ENCODE data around the gene FLRT3. TPM values are rescaled to one million over a fixed set of nuclear protein-coding genes. Genes with fewer than 3 reads are reported as not detected.

Gene FLRT3
- total and polyA plus RNA-seq, 2 experiments from 2014 or later = 0.17 to 0.45 TPM

DNA sequence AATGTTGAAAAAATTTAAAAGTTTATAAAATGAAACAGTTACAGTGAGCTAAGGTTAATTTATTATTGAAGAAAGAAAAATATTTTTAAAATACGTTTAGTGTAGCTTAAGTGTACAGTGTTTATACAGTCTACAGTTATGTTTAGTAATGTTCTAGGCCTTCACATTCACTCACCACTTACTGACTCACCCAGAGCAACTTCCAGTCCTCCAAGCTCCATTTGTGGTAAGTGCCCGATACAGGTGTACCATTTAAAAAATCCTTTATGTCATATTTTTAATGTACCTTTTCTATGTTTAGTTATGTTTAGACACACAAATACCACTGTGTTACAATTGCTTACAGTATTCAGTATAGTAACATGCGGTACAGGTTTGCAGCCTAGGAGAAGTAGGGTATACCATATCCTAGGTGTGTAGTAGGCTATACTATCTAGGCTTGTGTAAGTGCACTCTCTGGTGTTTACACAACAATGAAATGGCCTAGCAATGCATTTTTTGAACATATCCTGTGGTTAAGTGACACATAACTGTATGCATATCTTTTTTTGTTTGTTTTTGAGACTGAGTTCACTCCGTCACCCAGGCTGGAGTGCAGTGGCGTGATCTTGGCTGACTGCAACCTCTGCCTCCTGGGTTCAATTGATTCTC lies 26.3 kb downstream of the FLRT3 start (continued):
- TF ChIP-seq, protein P1, sequence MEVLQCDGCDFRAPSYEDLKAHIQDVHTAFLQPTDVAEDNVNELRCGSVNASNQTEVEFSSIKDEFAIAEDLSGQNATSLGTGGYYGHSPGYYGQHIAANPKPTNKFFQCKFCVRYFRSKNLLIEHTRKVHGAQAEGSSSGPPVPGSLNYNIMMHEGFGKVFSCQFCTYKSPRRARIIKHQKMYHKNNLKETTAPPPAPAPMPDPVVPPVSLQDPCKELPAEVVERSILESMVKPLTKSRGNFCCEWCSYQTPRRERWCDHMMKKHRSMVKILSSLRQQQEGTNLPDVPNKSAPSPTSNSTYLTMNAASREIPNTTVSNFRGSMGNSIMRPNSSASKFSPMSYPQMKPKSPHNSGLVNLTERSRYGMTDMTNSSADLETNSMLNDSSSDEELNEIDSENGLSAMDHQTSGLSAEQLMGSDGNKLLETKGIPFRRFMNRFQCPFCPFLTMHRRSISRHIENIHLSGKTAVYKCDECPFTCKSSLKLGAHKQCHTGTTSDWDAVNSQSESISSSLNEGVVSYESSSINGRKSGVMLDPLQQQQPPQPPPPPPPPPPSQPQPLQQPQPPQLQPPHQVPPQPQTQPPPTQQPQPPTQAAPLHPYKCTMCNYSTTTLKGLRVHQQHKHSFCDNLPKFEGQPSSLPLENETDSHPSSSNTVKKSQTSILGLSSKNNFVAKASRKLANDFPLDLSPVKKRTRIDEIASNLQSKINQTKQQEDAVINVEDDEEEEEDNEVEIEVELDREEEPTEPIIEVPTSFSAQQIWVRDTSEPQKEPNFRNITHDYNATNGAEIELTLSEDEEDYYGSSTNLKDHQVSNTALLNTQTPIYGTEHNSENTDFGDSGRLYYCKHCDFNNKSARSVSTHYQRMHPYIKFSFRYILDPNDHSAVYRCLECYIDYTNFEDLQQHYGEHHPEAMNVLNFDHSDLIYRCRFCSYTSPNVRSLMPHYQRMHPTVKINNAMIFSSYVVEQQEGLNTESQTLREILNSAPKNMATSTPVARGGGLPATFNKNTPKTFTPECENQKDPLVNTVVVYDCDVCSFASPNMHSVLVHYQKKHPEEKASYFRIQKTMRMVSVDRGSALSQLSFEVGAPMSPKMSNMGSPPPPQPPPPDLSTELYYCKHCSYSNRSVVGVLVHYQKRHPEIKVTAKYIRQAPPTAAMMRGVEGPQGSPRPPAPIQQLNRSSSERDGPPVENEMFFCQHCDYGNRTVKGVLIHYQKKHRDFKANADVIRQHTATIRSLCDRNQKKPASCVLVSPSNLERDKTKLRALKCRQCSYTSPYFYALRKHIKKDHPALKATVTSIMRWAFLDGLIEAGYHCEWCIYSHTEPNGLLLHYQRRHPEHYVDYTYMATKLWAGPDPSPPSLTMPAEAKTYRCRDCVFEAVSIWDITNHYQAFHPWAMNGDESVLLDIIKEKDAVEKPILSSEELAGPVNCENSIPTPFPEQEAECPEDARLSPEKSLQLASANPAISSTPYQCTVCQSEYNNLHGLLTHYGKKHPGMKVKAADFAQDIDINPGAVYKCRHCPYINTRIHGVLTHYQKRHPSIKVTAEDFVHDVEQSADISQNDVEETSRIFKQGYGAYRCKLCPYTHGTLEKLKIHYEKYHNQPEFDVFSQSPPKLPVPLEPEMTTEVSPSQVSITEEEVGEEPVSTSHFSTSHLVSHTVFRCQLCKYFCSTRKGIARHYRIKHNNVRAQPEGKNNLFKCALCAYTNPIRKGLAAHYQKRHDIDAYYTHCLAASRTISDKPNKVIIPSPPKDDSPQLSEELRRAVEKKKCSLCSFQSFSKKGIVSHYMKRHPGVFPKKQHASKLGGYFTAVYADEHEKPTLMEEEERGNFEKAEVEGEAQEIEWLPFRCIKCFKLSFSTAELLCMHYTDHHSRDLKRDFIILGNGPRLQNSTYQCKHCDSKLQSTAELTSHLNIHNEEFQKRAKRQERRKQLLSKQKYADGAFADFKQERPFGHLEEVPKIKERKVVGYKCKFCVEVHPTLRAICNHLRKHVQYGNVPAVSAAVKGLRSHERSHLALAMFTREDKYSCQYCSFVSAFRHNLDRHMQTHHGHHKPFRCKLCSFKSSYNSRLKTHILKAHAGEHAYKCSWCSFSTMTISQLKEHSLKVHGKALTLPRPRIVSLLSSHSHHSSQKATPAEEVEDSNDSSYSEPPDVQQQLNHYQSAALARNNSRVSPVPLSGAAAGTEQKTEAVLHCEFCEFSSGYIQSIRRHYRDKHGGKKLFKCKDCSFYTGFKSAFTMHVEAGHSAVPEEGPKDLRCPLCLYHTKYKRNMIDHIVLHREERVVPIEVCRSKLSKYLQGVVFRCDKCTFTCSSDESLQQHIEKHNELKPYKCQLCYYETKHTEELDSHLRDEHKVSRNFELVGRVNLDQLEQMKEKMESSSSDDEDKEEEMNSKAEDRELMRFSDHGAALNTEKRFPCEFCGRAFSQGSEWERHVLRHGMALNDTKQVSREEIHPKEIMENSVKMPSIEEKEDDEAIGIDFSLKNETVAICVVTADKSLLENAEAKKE (CRISPR knock-in tag; IDR thresholded peaks at IDR 0.05) = no peak

- no peak for ATAC-seq
- H3K4me3 ChIP-seq = no peak overlapping the region
- H2AFZ ChIP-seq = no peak overlapping the region
- no peak overlapping the region for H3K4me3 Mint-ChIP-seq
- 0 out of 2 replicates have a peak, but pooled peaks cover 3% of the 10 kb centered on the region for H3K4me1 ChIP-seq (ENCODE audit: insufficient read depth)
- H3K27ac Mint-ChIP-seq = no peak overlapping the region
- no peaks in the 10 kb centered on the region for H4K20me1 ChIP-seq (replicated peaks; ENCODE audit: insufficient read depth)
- no peaks in the 10 kb centered on the region for H3K9me3 Mint-ChIP-seq
- no peaks in the 10 kb centered on the region for H3K27me3 Mint-ChIP-seq (ENCODE audit: insufficient read depth, low read depth, poor library complexity)
- no peaks in the 10 kb centered on the region for H3K27me3 ChIP-seq (ENCODE audit: insufficient read depth)
- peaks cover 14% of the 10 kb centered on the region for H3K4me1 Mint-ChIP-seq
- H3K27ac ChIP-seq (ENCODE audit: low read depth) = no peak overlapping the region
- no peak for DNase-seq (ENCODE audit: low spot score)
- no peaks in the 10 kb centered on the region for H3F3A ChIP-seq (replicated peaks; ENCODE audit: low read depth)
- H3K36me3 ChIP-seq (ENCODE audit: insufficient read depth) = no peaks in the 10 kb centered on the region
- no peak overlapping the region for H3K4me2 ChIP-seq
- no peaks in the 10 kb centered on the region for H3K9me2 ChIP-seq (ENCODE audit: insufficient read depth)
- no peaks in the 10 kb centered on the region for H3K36me3 Mint-ChIP-seq (ENCODE audit: low read depth)
- H3K79me2 ChIP-seq (replicated peaks; ENCODE audit: insufficient read depth) = no peaks in the 10 kb centered on the region
- TF ChIP-seq JUNB (IDR thresholded peaks at IDR 0.05; ENCODE audit: unreplicated experiment) (no peak), CTCF (conservative IDR thresholded peaks at IDR 0.05; ENCODE audit: low read depth in 2 of 2) (no peak), ZNF331 (CRISPR knock-in tag; IDR thresholded peaks at IDR 0.05; ENCODE audit: low read depth) (no peak)
- TF ChIP-seq, protein P2, sequence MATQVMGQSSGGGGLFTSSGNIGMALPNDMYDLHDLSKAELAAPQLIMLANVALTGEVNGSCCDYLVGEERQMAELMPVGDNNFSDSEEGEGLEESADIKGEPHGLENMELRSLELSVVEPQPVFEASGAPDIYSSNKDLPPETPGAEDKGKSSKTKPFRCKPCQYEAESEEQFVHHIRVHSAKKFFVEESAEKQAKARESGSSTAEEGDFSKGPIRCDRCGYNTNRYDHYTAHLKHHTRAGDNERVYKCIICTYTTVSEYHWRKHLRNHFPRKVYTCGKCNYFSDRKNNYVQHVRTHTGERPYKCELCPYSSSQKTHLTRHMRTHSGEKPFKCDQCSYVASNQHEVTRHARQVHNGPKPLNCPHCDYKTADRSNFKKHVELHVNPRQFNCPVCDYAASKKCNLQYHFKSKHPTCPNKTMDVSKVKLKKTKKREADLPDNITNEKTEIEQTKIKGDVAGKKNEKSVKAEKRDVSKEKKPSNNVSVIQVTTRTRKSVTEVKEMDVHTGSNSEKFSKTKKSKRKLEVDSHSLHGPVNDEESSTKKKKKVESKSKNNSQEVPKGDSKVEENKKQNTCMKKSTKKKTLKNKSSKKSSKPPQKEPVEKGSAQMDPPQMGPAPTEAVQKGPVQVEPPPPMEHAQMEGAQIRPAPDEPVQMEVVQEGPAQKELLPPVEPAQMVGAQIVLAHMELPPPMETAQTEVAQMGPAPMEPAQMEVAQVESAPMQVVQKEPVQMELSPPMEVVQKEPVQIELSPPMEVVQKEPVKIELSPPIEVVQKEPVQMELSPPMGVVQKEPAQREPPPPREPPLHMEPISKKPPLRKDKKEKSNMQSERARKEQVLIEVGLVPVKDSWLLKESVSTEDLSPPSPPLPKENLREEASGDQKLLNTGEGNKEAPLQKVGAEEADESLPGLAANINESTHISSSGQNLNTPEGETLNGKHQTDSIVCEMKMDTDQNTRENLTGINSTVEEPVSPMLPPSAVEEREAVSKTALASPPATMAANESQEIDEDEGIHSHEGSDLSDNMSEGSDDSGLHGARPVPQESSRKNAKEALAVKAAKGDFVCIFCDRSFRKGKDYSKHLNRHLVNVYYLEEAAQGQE (IDR thresholded peaks at IDR 0.05; ENCODE audit: unreplicated experiment) = no peak
Observed at GRCh38 chr20:14307956-14308355, 29.5 kb downstream of the FLRT3 start.
